ENCODE measurements around the gene RXRA.

RXRA gene

DNA sequence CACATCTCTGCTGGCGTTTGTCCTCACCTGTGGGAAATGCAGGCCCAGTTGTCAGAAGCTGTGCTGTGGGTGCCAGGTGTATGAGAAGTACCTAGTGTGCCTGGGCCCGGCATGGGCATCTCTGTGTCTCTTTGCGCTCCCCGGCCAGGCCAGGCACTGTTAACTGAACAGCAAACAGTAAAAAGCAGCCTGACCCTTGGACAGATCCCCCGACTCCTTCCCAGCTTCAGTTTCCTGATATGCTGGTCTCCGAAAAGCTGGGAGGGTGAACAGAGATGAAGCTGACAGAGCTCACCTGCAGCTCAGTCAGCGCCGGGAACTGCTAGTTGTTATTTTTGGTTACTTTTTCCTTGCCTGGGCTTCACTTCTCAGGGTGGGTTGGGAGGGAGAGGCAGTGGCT is 28.9 kb downstream of the RXRA start:
- no peak for DNase-seq (ENCODE audit: low read depth)

DNA sequence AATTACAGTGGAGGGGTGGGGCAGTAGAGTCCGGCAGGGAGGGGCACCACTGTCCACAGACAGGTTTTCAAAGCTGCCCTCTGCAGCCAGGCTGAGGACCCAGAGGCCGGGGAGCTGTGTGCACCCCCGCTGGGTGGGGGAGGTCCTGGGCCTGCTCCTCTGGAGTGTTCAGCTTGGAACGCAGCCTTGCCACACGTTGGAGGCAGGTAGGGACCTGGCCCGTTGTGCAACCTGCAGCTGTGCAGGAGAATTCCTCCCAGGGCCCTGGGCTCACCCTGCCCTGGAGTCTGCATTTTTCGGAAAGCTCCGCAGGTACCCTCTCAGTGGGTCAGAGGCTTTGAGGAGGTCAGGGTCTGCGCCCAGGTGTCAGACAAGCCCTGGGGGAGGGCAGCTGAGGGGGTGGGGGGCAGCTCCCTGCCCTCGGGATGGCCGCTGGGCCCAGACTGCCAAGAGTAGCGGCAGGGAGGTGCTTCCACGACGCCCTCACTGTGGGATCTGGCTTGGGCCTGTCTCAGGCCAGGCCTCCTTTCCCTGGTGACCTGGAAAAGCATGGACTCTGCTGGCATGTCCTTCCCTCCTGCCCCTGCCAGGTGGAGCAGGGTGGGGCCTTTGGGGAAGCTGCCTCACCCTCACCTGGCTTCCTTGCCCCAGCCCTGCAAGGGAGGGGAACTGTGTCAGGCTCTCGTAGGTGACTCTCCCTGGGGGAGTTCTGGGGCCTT is 29.5 kb downstream of the RXRA start:
- no peak for DNase-seq (ENCODE audit: low read depth)

DNA sequence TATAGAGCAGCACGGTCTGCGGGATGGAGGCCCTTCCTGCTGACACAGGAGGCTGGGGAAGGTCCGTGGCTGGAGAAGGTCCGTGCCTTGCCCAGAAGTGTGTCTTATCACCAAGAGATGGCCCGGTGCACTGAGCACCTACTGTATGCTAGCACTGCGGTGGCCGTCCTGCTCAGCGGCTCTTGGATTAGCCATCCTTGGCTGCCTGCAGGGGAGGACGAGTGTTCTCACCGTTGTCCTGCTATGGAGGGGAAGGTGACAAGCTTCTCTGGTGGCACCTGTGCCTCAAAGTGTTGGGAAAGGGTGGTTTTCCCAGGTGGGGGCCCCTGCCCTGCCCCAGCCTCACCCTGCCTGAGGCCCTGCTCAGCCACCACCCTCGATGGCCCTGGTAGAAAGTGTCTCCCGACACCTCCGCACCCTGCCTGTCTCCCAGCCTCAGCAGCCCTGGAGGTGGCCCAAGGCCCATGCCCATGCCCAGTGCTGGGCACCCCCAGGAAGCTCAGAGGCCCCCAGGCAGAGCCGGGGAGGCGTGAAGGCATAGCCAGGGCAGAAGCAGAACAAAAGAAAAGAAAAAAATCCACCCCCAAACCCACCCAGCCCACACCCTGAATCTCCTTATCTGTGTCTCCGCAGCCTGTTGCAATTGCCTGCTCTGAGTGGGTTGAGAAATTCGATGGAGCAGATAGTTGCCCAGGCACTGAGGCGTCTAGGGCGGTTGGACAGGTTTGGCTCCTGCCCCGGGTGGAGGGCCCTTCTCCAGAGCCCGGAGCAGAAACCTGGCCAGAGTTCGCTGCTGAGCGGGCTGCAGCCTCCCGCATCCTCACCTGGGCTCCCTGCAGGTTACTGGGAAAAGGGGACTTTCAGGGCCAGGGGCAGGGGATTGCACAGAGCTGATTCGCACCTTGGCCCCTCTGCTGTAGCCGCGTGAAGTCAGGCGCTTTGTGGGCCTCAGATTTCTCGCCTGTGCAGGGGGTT is 30.5 kb downstream of the RXRA start:
- DNase-seq (ENCODE audit: low read depth) = no peak

DNA sequence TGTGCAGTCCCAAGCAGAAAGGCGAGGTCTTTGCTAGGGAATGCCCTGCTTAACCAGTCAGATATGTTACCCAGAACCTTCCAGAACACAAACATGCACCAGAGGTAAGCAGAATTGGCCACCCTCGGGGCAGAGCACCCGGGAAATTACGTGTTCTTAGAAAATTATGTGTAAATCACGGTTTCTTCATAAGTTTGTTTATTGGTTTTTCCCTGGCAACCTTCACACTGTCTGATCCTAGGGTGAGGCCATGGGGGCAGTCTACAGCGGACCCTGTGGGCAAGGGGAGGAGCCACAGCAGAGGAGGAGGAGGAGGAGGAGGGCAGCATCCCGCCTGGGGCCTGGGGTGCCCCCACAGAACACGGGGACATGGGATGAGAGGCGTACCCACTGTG is 31.4 kb downstream of the RXRA start:
- no peak for DNase-seq (ENCODE audit: low read depth)

DNA sequence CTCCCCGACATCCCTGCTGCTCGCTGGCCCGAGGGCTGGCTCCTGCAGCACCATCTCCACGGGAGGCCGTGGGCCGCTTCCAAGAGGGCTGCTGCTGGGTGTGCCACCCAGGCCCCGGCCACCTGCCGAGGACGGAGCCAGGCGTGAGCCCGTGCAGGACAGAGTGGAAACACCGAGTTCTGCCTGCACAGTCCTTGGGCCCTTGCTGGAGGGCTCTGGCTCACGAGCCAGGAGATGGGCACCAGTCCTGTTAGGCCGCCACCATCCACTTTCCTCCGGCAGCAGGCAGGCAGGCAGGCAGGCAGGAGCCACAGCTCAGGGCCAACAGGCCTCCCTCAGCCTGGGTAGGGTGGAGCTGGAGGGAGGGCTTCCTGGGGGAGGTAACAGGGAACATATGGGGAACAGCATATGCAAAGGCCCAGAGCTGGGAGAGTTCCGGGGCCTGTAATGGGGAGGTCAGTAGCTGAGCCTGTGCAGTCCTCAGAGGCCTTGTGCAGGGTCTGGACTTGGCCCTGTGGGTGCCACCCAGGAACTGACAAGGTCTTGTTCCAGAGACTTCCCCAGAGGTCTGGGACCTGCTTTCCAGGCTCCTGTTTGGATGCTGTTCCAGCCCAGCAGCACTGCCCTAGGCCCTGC is 31.9 kb downstream of the RXRA start:
- DNase-seq (ENCODE audit: low read depth) = no peak

DNA sequence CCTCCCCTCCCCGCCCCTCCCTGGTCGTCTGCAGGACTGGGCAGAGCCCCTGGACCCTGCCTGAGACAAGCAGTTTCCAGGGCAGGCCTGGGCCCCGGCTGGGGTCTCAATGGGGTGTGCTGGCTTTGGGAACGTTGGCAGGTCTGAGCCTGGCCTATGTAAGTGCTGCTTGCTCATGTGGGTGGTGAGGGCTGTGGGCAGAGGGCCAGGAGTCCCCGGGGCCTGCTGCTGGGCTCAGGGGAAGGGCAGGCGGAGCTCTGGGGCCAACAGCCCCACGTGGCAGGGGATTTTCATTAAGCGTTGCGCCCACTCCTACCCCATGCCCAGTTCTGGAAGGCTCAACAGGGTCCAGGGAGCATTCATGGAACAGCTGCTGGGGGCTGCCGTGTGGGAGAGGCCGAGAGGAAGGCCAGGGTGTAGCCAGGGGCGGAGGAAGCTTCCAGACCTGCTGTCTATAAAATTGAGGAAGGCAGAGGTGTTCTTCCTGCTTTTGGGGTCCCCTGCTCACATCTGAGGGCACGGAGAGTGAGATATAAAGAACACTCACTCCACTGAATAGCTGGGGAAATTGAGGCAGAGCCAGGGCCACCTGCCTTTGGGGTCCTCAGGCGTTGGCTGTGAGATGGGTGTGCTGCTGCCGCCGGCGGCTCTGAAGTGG is 32.5 kb downstream of the RXRA start:
- DNase-seq (ENCODE audit: low read depth) = no peak

DNA sequence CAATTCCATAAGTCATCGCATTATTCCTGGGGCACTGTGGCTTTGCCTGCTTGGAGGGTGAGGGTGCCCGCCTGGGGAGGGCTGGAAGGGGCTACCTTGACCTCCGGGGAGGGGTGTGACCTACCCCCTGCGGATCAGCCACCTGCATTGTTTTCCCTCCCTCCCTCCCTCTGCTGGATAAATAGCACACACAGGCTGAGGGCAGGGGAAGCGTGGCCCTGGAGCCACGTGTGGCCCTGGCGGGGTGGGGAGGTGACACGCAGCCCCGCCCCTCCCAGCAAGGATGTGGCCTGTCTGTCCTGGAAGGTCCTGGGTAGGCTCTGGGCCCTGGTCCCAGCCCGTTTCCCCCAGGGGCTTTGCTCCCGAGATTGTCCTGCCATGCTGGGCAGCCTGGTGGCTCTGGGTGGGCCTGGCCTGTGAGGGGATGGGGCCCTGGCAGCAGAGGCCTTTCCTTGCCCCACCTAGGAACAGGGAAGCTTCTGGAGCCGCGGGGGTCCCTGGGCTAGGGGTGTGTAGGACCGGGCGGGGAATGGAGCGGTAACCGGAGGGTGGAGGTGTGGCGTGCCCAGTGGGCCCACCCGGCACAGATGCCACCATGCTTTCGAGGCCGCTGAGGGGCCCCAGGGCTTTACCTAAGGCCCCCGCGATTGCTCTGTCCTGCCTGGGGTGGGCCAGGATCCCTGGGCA is 33.4 kb downstream of the RXRA start:
- DNase-seq (ENCODE audit: low read depth) = no peak

DNA sequence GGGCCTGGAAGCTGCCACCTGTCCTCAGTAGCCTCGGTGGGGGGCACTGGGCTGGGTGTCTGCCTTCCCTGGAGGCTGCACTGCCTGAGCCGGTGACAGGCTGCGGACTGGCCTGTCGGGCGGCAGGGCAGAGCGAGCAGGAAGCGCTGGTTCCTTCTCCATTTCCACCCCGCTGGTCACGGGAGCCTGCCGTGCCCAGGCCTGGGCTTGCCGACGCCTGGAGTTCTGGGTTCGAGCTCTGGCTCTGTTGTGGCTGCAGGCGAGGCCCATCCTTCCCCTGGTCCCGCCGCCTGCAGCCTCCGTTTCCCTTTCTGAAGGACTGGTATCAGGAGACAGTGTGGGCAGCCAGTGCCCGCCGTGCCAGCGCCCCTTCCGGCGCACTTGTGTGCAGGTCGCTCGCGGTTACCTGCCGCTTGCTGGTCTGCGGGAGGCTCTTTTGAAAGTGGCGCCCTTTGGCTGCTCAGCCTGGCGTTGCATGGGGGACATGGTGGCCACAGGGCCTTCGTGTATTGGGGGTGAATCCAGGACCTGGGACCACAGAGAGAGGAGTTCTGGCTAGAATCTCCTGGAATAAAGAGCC is 34.0 kb downstream of the RXRA start:
- DNase-seq (ENCODE audit: low read depth) = no peak

DNA sequence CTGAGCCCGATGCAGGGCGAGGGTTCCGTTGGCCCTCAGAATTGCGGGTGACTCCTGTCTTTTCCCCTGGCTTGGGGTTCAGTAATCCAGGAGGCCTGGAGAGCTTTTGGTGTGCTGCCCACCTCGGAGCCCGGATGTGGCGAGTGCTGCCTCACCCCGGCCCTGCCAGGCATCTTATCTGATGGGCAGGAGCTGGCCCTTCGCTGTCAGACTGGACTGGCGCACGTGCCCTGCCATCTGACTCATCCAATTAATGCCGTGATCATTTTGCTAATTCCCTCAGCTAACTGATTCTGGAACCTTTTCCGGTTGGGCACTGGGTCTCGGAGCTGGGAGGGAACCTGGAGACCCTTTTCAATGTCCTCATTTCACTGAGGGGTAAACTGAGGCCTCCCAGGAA is 34.6 kb downstream of the RXRA start:
- DNase-seq (ENCODE audit: low read depth) = no peak

DNA sequence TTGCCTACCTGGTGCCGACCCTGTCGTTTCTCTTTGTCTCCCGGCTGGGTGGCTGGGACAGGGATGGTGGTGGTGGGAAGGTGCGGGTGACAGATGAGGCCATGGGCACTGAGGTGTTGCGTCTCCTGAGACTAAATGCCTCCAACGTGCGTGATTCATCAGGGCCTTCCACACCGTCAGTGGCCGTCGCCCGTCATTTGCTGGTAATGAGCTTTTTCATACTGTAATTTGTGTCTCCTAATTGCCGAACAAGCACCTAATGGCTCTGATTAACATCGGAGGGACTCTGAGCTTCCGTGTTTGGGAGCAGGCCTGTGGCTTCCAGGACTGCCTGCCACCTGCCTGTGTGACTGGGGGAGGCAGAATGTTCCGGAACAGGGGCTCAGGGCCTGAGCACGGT is 35.2 kb downstream of the RXRA start:
- no peak for DNase-seq (ENCODE audit: low read depth)

DNA sequence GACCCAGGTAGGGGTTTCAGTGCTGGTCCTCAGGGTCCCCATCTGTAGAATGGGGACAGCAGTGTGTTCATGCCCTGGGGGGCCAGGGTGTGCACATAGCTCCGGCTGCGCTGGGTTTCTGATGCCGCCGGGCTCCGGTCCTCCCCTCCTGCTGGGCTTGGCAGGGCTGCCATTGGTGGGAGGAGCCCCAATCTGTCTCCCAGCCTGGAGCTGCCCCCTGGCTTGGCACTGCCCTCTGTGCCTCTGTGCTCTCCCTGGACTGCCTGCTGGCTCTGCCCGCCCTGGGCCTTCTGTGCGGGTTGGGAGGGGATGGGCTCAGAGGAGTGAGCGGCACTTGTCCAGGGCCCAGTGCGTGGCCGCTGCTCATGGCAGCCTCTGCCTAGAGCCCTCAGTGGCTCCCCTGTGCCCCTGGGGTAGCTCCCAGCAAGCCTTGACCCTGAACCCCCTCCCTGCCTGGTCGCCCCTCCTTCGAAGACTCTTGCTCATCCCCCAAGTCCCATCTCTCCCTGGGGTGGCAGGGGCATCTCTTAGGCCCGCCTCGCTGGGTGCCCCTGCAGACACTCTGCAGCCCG is 35.7 kb downstream of the RXRA start:
- DNase-seq (ENCODE audit: low read depth) = no peak

DNA sequence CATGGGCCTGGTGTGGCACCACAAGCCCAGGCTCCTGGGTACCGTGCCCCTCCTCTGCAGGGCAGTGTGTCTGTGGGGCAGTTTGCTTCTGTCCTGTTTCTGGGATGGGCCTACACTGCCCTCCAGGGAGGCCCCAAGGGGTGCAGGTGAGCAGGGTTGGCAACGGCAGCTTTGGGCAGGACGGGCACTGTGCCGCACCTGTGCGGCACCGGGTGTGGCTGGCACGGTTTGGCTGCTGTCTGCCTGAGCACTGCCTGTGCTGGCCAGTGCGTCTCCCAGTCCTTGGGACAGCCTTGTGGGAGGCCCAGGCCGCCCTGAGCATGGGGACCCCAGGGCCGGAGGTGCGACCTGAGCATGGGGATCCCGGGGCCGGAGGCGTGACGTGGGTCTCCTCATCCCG is 37.2 kb downstream of the RXRA start:
- DNase-seq (ENCODE audit: low read depth) = no peak

DNA sequence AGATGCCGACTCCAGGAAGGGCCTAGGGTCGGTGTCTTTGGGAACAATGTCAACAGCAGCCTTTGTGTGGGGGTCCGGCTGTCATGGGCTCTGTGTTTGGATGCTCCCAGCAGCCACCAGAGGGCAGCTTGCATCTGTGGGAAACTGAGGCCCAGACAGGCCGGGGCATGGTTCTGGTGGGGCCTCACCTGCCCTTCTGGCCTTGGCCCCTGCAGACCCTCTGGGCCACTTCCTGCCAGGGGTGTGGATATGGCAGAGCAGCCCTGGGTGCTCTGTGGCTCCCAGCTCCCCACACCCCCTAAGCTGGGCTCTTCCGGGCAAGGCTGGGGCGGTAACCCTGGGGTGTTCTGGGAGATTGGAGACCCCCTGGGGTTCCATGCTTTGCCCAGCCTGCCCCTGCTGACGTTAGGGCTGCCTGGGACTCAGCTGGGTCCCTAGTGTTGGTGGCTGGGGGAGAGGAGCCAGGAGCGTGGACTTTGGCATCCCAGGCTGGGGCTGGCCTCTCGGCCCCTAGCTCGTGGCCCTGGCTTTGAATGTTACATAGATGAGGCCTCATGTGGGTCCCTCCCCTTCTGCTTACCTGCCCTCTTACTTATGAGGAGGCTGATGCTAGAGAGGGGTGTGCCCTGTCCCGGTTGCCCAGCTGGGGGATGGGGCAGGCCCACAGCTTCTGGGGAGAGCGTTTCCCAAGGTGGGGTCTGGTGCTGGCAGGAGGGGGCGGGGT is 38.3 kb downstream of the RXRA start:
- DNase-seq (ENCODE audit: low read depth) = no peak

DNA sequence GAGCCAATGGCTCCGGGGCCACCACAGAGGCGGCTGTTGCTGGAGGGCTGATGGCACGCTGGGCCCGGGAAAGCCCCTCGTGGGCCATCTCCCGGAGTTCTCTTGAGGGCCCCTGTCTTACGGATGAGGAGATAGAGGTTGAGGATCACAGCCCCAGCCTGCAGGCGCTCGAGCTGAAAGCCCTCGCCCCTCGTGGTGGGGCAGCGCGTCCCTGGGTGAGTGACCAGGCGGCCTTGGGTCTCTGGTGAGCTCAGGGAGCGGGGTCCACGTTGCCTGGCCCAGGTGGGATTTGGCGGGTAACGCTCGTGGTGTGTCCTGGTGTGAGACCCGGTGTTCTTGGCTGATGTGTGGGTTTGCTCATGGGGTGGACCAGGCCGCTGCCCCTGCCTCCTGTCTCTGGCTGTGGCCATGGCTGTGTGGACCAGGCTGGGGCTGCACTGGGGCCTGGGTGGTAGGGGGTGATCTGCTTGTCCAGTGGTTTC is 38.9 kb downstream of the RXRA start:
- DNase-seq (ENCODE audit: low read depth) = no peak

DNA sequence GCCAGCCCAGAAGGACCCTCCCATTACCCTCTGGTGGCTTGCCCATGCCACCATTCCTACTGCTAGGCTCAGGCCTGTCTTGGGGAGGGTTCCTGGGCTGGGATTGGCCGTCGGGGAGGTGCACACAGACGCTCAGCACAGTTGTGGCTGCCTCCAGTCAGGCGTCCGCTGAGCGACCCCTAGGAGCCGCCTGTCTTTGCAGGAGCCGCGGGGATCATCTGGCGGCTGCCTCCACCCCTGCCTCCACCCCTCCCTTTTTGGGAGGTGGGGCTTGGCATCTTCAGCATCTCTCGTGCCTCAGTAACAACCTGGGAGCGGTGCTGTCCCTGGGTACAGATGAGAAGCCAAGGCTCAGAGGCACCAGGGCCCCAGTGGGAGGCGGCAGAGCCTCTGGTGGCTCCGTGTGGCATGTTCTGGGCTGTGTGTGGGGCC is 39.6 kb downstream of the RXRA start:
- no peak for DNase-seq (ENCODE audit: low read depth)

DNA sequence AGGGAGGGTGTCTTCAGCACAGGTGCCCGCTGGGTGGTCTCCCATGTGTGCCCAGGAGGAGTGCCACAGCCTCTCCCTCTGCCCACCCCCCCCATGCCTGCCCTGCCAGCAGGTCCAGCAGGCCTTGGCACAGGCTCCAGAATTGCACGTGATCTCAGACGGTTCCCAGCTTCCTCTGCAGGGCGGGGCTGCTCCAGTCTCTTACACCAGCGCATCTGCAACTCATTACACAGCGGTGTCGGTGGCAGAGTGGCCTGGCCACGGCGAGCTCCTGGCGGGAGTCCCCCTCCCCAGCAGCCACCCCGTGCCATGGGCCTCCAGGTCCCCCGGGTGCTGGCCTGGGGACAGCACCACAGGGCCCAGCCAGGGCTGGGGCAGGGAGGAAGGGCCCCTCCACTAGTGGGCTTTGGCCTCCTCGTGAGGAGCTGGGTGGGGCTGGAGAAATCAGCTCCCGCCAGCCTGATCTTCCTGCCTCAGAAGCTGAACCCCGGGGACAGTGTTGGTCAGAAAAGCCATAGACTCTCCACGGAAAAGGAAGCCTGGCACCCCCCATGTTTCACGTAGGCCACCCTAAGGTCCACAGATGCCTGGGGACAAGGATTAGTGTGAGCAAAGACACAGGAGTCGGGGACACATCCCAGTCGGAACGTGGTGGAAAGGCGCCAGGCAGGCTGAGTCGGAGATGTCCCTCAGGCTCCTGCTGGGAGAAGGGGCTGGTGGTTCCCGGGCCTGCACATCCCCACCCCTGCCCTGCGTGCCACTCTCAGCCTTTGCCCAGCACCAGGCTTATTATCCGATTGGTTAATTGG is 40.2 kb downstream of the RXRA start:
- no peak for DNase-seq (ENCODE audit: low read depth)

DNA sequence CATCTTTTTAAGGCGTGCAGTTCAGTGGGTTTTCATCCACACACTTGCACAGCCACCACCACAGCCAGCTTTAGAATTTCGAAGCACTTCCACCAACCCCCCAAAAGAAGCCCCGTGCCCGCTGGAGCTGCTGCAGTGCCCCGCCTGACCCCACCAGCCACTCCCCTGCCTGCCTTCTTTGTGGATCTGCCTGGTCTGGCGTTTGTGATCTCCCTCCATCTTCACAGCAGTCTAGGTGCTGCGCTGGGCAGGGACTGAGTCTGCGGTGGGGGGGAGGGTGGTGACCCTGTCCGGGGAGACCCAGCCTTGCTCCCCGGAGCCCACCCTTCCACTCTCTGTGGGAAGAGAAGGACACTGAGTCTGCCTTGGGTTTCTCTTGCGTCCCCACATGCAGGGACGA is 40.8 kb downstream of the RXRA start:
- DNase-seq (ENCODE audit: low read depth) = no peak

DNA sequence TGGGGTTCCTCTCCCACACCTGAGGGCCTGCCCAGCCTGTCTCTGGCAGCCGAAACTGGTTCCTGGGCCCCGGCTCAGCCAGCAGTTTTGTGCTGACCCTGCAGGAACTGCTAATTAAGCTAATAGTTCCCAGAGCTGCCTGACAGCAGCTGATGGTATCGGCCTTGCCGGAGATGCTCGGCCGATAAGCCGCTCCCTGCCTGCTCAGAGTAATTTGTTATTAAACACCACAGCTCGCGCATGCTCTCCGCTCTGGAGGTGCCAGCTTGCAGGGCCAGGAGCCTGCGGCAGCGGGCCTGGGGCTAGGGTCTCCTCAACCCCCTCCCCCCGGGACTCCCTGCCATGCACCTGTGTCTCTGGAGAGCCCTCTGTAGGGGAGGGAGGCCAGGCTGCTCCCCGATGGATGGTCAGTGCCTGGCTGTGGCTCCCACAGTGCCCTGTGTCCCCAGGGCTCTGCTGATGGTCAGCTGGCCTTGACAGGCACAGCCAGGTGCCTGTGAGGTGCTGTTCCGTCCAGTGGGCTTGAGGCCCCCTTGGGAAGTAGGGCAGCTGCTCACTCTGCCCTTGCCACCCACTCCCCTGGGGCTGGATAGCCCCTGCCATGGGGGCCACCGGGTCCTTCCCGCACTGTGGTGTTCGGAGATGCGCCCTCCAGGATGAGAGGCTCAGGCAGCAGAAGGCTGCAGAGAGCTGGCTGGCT is 41.7 kb downstream of the RXRA start:
- DNase-seq (ENCODE audit: low read depth) = no peak

DNA sequence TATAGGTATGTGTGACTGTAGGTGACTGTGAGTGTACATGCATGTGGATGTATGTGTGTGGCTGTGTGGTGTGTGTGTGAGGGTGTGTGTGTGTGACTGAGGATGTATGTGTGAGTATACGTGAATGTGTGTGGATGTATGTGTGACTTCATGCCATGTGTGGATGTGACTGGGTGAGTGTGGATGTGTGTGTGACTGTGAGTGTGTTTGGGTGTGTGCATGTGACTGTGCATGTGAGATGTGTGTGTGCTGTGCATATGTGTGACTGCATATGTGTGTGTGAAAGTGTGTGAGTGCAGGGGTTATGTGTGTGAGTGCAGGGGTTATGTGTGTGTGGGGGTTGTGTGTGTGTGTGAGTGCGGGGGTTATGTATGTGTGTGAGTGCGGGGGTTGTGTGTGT is 42.3 kb downstream of the RXRA start:
- no peak for DNase-seq (ENCODE audit: low read depth)
